ENCODE results near the gene HPF1.
"Not testable (repeated sequence)": the region's sequence is repeated elsewhere in the genome, so short reads cannot be mapped to it uniquely, and the experiment has no call there.

The HPF1 gene

DNA sequence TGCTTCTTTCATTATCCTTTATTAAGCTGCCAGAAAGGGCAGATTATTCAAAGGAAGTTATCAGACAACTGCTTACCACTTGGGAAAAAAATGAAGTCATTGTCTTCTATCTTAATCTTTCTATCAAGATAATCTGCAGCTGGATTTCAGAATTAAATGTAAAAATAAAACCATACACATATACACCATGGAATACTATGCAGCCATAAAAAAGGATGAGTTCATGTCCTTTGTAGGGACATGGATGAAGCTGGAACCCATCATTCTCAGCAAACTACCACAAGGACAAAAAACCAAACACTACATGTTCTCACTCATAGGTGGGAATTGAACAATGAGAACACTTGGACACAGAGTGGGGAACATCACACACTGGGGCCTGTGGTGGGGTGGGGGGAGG is 19.1 kb downstream of the HPF1 start:
- DNase-seq (ENCODE audit: low spot score), result not testable (repeated sequence)

- no peak for DNase-seq (ENCODE audit: low spot score)
Observed at GRCh38 chr4:169730564-169730963, 27.2 kb downstream of the HPF1 start.

- DNase-seq (ENCODE audit: low spot score), result no peak
Observed at GRCh38 chr4:169727616-169728015, 30.1 kb downstream of the HPF1 start.

GRCh38 chr4:169724260-169724659 is 33.5 kb downstream of the HPF1 start:
- no peak for DNase-seq (ENCODE audit: low spot score)

- DNase-seq (ENCODE audit: low spot score), result peak; percentile 3
Observed at GRCh38 chr4:169723207-169723965, 34.4 kb downstream of the HPF1 start.

- no peak for DNase-seq (ENCODE audit: low spot score)
Observed at GRCh38 chr4:169720529-169720928, 37.2 kb downstream of the HPF1 start.

- no peak for DNase-seq (ENCODE audit: low spot score)
Observed at GRCh38 chr4:169716677-169717076, 41.1 kb downstream of the HPF1 start.

DNA sequence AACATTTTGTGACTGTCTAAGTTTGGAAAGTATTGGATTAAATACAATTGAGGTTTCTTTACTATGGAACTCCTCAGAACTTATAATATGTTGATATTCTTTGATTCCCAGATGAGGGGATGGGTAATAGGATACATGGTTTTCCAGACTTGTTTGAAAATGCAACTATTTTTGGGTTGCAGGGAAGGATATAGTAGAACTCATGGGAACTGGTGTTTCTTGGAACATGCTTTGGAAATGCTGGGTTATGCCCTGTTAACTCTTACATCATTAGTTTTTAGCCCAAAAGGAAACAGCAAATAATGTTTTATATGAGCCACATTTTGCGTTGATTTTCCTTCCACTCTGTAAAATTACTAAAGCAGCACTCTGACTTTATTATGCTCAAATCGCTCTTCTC is 41.9 kb downstream of the HPF1 start:
- DNase-seq (ENCODE audit: low spot score), result no peak

DNA sequence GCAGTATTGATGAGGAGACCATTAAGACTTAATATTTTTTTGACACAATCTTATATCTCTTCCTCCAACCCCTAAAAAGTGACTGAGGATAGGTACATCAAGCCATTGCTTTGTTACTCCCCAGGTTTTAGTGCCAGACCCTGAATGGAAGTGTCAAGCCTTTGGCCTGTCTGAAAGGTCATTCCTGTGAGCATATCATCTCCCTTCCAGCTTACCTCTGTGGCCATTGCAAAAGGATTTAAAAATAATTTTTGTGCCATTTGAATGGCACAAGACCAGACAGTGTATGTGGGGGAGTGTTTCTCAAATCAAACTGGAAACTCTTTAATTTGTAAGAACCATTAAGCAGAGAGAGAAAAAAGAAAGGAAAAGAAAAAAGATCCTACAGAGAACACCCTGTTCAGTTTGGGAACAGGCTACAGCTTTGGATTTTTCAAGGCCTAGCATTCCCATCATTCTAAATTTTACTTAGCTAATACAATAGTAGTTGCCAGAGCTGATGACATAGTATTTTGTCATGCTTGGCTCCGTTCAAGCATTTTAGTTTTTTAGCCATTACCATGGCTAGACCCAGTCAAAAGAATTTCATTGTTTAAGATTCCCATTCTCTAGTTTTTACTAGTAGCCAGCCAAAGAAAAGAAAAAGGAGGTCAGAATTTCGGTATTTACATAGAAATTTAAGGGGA is 49.6 kb downstream of the HPF1 start:
- DNase-seq (ENCODE audit: low spot score), result no peak

GRCh38 chr4:169698331-169698730 is 59.4 kb downstream of the HPF1 start:
- DNase-seq (ENCODE audit: low spot score), result no peak

DNA sequence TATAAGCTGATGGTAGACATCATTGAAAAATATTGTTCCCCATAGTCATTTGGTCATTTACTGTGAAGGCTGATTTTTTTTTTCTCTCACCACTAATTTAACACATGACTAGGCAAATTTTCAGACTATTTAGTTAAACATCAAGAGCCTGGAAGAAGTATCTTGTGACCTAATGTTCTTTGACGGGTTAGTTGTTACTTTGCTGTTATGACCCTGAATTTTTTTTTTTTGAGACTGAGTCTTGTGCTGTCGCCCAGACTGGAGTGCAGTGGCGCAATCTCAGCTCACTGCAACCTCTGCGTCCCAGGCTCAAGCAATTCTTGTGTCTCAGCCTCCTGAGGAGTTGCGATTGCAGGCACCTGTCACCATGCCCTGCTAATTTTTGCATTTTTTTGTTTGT is 67.0 kb downstream of the HPF1 start:
- no peak for DNase-seq (ENCODE audit: low spot score)

DNA sequence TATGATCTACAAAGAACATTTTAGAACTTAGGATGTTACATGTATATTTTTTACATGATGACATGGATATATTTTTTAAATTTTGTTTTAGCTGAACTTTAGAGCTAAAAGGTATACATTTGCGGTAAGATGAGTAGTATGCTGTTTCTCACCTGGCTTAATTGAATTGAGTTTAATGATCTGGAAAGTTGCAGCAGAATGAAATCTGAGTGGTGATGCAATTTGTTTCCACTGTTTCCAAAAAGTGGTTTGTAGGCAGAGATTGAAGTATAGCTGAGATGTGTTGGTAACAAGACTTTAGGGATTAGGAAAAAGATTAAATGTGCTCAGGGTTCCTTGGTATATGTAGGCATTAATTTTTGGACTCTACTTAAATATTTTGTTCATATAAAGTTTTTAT is 68.1 kb downstream of the HPF1 start:
- no peak for DNase-seq (ENCODE audit: low spot score)

- no peak for DNase-seq (ENCODE audit: low spot score)
Observed at GRCh38 chr4:169682372-169683047, 75.2 kb downstream of the HPF1 start.

Data from CD4-positive, alpha-beta T cell treated with Interleukin-6 at 100 ng/mL for 8 hours (primary cell).